Neural cell (in vitro differentiated cells): ENCODE data around the gene PSMD3. TPM values are rescaled to one million over a fixed set of nuclear protein-coding genes. Genes with fewer than 3 reads are reported as not detected.

Experiments used
- H2AFZ ChIP-seq: fragments of 200-600, 300-800 bp; sonication (generic), shearing (Covaris generic); 2 replicates; pipeline ENCODE4 v1.6.0; 2014; ENCODE audit warnings: low read depth, mild to moderate bottlenecking, antibody characterized with exemption, low read length, moderate library complexity
- H3F3A ChIP-seq: fragments of 200-600 bp; shearing (Covaris generic); 2 replicates; pipeline ENCODE4 v1.6.1; 2016; ENCODE audit warnings: mild to moderate bottlenecking, moderate library complexity, mixed read lengths, antibody characterized with exemption, low read length; ENCODE audit not compliant: insufficient read depth, poor library complexity, severe bottlenecking
- H3K27ac ChIP-seq: fragments of 200-600, 300-800 bp; sonication (generic), shearing (Covaris generic); 2 replicates; pipeline ENCODE4 v1.5.1; 2014; ENCODE audit warnings: mild to moderate bottlenecking, low read length, moderate library complexity
- H3K27me3 ChIP-seq: fragments of 300-800, 200-600 bp; sonication (generic), shearing (Covaris generic); 2 replicates; pipeline ENCODE4 v1.6.0; 2014; ENCODE audit warnings: mild to moderate bottlenecking, low read depth, low read length, moderate library complexity; ENCODE audit not compliant: insufficient read depth
- H3K36me3 ChIP-seq: fragments of 300-800, 200-600 bp; sonication (generic), shearing (Covaris generic); 2 replicates; pipeline ENCODE4 v1.5.1; 2014; ENCODE audit warnings: mild to moderate bottlenecking, antibody characterized with exemption, low read length, moderate library complexity; ENCODE audit not compliant: insufficient read depth
- H3K4me2 ChIP-seq: fragments of 300-800, 200-600 bp; sonication (generic), shearing (Covaris generic); 2 replicates; pipeline ENCODE4 v1.6.0; 2014; ENCODE audit warnings: mild to moderate bottlenecking, low read length
- H3K4me3 ChIP-seq: fragments of 300-800, 200-600 bp; sonication (generic), shearing (Covaris generic); 2 replicates; pipeline ENCODE4 v1.5.1; 2014; ENCODE audit warnings: mild to moderate bottlenecking, low read length, moderate library complexity
- H3K79me2 ChIP-seq: fragments of 200-600 bp; shearing (Covaris generic); replicated peaks from 2 replicates; pipeline ENCODE4 v1.6.0; 2014; ENCODE audit warnings: mild to moderate bottlenecking, low read length, moderate library complexity; ENCODE audit not compliant: insufficient read depth
- H3K9ac ChIP-seq: fragments of 300-800, 200-600 bp; sonication (generic), shearing (Covaris generic); 2 replicates; pipeline ENCODE4 v1.6.1; 2016; ENCODE audit warnings: mild to moderate bottlenecking, low read length, mixed read lengths
- H3K9me2 ChIP-seq: fragments of 200-600 bp; shearing (Covaris generic); 2 replicates; pipeline ENCODE4 v1.6.1; 2016; ENCODE audit warnings: mild to moderate bottlenecking, low read length, mixed read lengths; ENCODE audit not compliant: insufficient read depth
- H3K9me3 ChIP-seq: fragments of 200-600, 300-800 bp; sonication (generic), shearing (Covaris generic); 2 replicates; pipeline ENCODE4 v1.6.1; 2016; ENCODE audit warnings: mild to moderate bottlenecking, mixed run types, low read length, moderate library complexity, mixed read lengths
- H4K20me1 ChIP-seq: fragments of 200-600 bp; shearing (Covaris generic); 2 replicates; pipeline ENCODE4 v1.6.1; 2016; ENCODE audit warnings: mild to moderate bottlenecking, mixed run types; ENCODE audit not compliant: insufficient read depth
- CTCF ChIP-seq: fragments of 450-650 bp; IDR thresholded peaks from 2 replicates; pipeline ENCODE4 v1.5.1; 2014; ENCODE audit warnings: antibody characterized with exemption, mild to moderate bottlenecking, moderate library complexity; ENCODE audit not compliant: poor library complexity, severe bottlenecking
- EP300 ChIP-seq: fragments of 450-650 bp; conservative IDR thresholded peaks from 2 replicates; pipeline ENCODE4 v1.6.1; 2014; ENCODE audit warnings: antibody characterized with exemption, mild to moderate bottlenecking, moderate library complexity; ENCODE audit not compliant: poor library complexity, severe bottlenecking
- EZH2 ChIP-seq: fragments of 200-600, 300-800 bp; shearing (Covaris generic), sonication (generic); IDR thresholded peaks from 2 replicates; pipeline ENCODE4 v1.6.1; 2014; ENCODE audit warnings: antibody characterized with exemption, low read length, borderline replicate concordance, mild to moderate bottlenecking; ENCODE audit not compliant: insufficient read depth, poor library complexity, severe bottlenecking
- POLR2AphosphoS5 ChIP-seq: IDR thresholded peaks from 2 replicates; pipeline ENCODE4 v1.6.1; 2012
- RAD21 ChIP-seq: fragments of 450-650 bp; conservative IDR thresholded peaks from 2 replicates; pipeline ENCODE4 v1.6.1; 2014; ENCODE audit warnings: antibody characterized with exemption, mild to moderate bottlenecking, moderate library complexity
- REST ChIP-seq: IDR thresholded peaks from 2 replicates; pipeline ENCODE4 v1.6.1; 2012; ENCODE audit warnings: borderline replicate concordance
- SMC3 ChIP-seq: fragments of 450-650 bp; conservative IDR thresholded peaks from 2 replicates; pipeline ENCODE4 v1.6.1; 2014; ENCODE audit warnings: antibody characterized with exemption, mild to moderate bottlenecking, moderate library complexity; ENCODE audit not compliant: poor library complexity
- TAF1 ChIP-seq: IDR thresholded peaks from 2 replicates; pipeline ENCODE4 v1.6.1; 2012; ENCODE audit warnings: low read depth
- polyA plus RNA-seq: library from polyadenylated mRNA; depleted of rRNA; stranded (reverse); fragments of >200 nt; gene quantifications from 2 replicates; pipeline ENCODE4 v1.2.3, GENCODE V29; 2014

Gene PSMD3
- polyA plus RNA-seq, 1 donor from 2014 or later = 117 TPM

GRCh38 chr17:39972271-39972670, 8.3 kb upstream of the PSMD3 start:
- Histone ChIP-seq H3F3A (no peaks in the 10 kb centered on the region), H2AFZ (no peak overlapping the region), H3K4me2 (no peak overlapping the region)

GRCh38 chr17:39973496-39973895, 7.1 kb upstream of the PSMD3 start:
- no peak overlapping the region for H3K9ac ChIP-seq
- H3F3A ChIP-seq = no peaks in the 10 kb centered on the region
- H3K9me3 ChIP-seq = no peaks in the 10 kb centered on the region
- no peaks in the 10 kb centered on the region for H3K9me2 ChIP-seq
- H4K20me1 ChIP-seq = no peaks in the 10 kb centered on the region
- no peak overlapping the region for H3K4me3 ChIP-seq
- no peaks in the 10 kb centered on the region for H3K36me3 ChIP-seq
- H3K4me2 ChIP-seq = no peak overlapping the region
- no peak overlapping the region for H2AFZ ChIP-seq
- no peaks in the 10 kb centered on the region for H3K79me2 ChIP-seq
- H3K27me3 ChIP-seq = no peaks in the 10 kb centered on the region
- no peak overlapping the region for H3K27ac ChIP-seq
- TF ChIP-seq POLR2AphosphoS5 = no peak
- no peak for TF ChIP-seq TAF1
- TF ChIP-seq SMC3 = no peak
- TF ChIP-seq EZH2 = no peak
- no peak for TF ChIP-seq RAD21
- no peak for TF ChIP-seq REST
- TF ChIP-seq EP300 = no peak
- TF ChIP-seq CTCF = no peak

More at GRCh38 chr17:39972271-39972670, 8.3 kb upstream of the PSMD3 start:
- TF ChIP-seq CTCF (no peak), EP300 (no peak), REST (no peak), TAF1 (no peak), RAD21 (no peak), SMC3 (no peak)
- H3K79me2 ChIP-seq = no peaks in the 10 kb centered on the region
- no peak overlapping the region for H3K4me3 ChIP-seq
- H3K36me3 ChIP-seq = no peaks in the 10 kb centered on the region
- H3K27ac ChIP-seq = no peak overlapping the region
- H4K20me1 ChIP-seq = no peaks in the 10 kb centered on the region
- H3K27me3 ChIP-seq = no peaks in the 10 kb centered on the region
- H3K9me2 ChIP-seq = no peaks in the 10 kb centered on the region
- no peak overlapping the region for H3K9ac ChIP-seq
- H3K9me3 ChIP-seq = no peaks in the 10 kb centered on the region
